ENCODE data around the gene TNKS1BP1. TPM values are rescaled to one million over a fixed set of nuclear protein-coding genes. Genes with fewer than 3 reads are reported as not detected.
A peak's percentile ranks its signal among the peaks of the same experiment; 100 is the strongest.
"Not testable (repeated sequence)": the region's sequence is repeated elsewhere in the genome, so short reads cannot be mapped to it uniquely, and the experiment has no call there.

Gene TNKS1BP1
- total RNA-seq, 4 donors from 2014 or later = 119 to 162 (median 137) TPM

GRCh38 chr11:57338142-57338541 lies 13.4 kb upstream of the TNKS1BP1 start, which contains the start of gene P2RX3:
Gene P2RX3, plus strand, starts transcription at chr11:57338352. Its CDS starts 199 bp downstream, at chr11:57338551.
- DNase-seq (ENCODE audit: low spot score) (no peak), ATAC-seq (ENCODE audit: low FRiP score) (no peak)
- TF ChIP-seq, protein P1, sequence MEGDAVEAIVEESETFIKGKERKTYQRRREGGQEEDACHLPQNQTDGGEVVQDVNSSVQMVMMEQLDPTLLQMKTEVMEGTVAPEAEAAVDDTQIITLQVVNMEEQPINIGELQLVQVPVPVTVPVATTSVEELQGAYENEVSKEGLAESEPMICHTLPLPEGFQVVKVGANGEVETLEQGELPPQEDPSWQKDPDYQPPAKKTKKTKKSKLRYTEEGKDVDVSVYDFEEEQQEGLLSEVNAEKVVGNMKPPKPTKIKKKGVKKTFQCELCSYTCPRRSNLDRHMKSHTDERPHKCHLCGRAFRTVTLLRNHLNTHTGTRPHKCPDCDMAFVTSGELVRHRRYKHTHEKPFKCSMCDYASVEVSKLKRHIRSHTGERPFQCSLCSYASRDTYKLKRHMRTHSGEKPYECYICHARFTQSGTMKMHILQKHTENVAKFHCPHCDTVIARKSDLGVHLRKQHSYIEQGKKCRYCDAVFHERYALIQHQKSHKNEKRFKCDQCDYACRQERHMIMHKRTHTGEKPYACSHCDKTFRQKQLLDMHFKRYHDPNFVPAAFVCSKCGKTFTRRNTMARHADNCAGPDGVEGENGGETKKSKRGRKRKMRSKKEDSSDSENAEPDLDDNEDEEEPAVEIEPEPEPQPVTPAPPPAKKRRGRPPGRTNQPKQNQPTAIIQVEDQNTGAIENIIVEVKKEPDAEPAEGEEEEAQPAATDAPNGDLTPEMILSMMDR (IDR thresholded peaks at IDR 0.05) = no peak

DNA sequence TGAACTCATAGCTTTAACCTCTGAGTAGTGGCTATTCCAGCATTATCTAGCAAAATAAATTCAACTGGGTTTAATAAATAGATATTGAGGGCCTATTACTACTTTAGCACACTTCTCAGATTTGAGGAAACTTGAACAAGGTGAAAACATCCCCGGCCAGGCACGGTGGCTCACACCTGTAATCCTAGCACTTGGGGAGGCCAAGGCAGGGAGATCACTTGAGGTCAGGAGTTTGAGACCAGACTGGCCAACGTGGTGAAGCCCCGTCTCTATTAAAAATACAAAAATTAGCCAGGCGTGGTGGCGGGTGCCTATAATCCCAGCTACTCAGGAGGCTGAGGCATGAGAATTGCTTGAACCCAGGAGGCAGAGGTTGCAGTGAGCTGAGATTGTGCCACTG lies 12.1 kb upstream of the TNKS1BP1 start:
- DNase-seq (ENCODE audit: low spot score) = not testable (repeated sequence)

GRCh38 chr11:57336111-57336666 lies 11.4 kb upstream of the TNKS1BP1 start:
- no peak for DNase-seq (ENCODE audit: low spot score)

More for the DNA sequence above, 12.1 kb upstream of the TNKS1BP1 start:
- not testable (repeated sequence) for ATAC-seq (ENCODE audit: low FRiP score)

DNA sequence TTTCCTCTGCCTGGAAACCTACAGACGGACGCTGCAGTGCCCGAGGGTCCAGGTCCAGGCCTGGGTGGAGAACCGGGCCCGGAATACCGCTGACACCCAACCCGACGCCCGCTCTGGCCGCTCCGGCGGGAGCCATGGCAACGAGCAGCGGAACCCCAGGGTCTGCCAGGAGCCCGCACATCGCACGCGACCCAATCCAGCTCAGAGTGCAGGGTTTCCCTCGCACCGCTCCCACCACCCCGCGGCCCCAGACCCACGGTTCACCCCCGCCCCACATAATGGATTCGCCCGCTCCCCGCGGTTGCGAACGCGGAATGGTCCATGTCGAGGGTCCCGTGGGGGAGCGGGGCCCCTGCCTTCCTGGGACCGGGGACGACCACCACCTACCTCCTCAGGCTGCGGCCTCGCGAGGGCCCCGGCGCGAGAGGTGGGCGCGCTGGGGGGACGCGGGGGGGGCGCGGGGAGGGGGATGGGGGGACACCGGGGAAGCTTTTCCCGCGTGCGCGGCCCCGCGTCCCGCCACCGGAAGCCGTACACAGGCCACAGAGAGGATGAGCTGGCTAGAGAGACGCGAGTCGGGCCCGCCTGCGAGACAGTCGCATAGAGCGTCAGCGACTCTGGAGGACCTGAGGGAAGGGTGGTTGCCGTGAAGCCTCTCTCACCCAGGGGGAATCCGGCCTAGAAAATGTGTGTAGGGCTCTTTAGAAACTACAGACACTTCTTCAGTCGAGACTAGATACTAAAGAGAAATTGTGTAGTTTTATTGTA lies 10.8 kb upstream of the TNKS1BP1 start, which contains the start of gene SSRP1:
Gene SSRP1, minus strand, starts transcription at position 550 of the 768 bp plus-strand sequence. CDS start 771 bp downstream, outside the sequence.
- peak; percentile 90 for ATAC-seq (ENCODE audit: low FRiP score)
- TF ChIP-seq, protein P1 (IDR thresholded peaks at IDR 0.05) = no peak
- DNase-seq (ENCODE audit: low spot score) = peak; percentile 54

More at GRCh38 chr11:57336111-57336666, 11.4 kb upstream of the TNKS1BP1 start:
- TF ChIP-seq, protein P1 (IDR thresholded peaks at IDR 0.05) = no peak
- ATAC-seq (ENCODE audit: low FRiP score) = peak; percentile 43

DNA sequence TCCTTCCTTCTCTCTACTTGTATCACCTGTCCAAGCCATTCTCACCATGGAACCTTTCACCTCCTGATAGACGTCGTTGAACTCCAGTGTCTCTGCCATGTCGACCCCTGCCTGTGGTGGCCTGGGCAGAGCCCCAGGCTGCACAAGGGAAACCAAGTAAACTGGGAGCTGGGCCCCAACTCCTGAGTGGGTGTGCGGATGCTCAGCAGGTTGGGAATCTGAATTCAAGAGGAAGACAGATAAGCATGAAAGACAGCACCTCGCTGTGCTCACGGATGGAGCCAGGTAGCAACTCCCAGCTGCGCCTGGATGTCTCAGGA lies 10.2 kb upstream of the TNKS1BP1 start:
- ATAC-seq (ENCODE audit: low FRiP score) = no peak
- TF ChIP-seq, protein P1 (IDR thresholded peaks at IDR 0.05) = no peak
- no peak for DNase-seq (ENCODE audit: low spot score)

- ATAC-seq (ENCODE audit: low FRiP score) = no peak
- TF ChIP-seq, protein P1 (IDR thresholded peaks at IDR 0.05) = no peak
- no peak for DNase-seq (ENCODE audit: low spot score)
These were observed 8.1 kb upstream of the TNKS1BP1 start for GRCh38 chr11:57332694-57333440.

- DNase-seq (ENCODE audit: low spot score) = no peak
These were observed 7.0 kb upstream of the TNKS1BP1 start for GRCh38 chr11:57331720-57332119.

More at GRCh38 chr11:57331720-57332119, 7.0 kb upstream of the TNKS1BP1 start:
- TF ChIP-seq, protein P1 (IDR thresholded peaks at IDR 0.05) = no peak
- ATAC-seq (ENCODE audit: low FRiP score) = no peak

Measured in omental fat pad (tissue), 4 donors.